Measurements from ENCODE around the gene MAPK12. TPM values are rescaled to one million over a fixed set of nuclear protein-coding genes. Genes with fewer than 3 reads are reported as not detected.

MAPK12 gene
- total and polyA plus RNA-seq, 4 donors = 13.2 to 57.6 (median 25.4) TPM

- no peaks in the 10 kb centered on the region for H3K4me1 ChIP-seq (ENCODE audit: control insufficient read depth, insufficient read depth, low read length)
- 95% methylated on average over 18 of the region's 18 CpGs for WGBS (ENCODE audit: insufficient coverage)
- H3K9me3 ChIP-seq (ENCODE audit: control insufficient read depth, insufficient read depth, low read length) = no peaks in the 10 kb centered on the region
- H3K27ac ChIP-seq (ENCODE audit: low read depth, low read length) = no peak overlapping the region
- H3K36me3 ChIP-seq (ENCODE audit: control insufficient read depth, insufficient read depth, low read length) = peaks cover 88% of the 10 kb centered on the region
- H3K4me3 ChIP-seq (ENCODE audit: low read depth, low read length) = no peak overlapping the region
- H3K27me3 ChIP-seq (ENCODE audit: control insufficient read depth, insufficient read depth, low read length) = no peaks in the 10 kb centered on the region
- DNase-seq (ENCODE audit: low read depth in 4 of 6, low spot score in 6 of 6) = no peak
These were observed 28.3 kb downstream of the MAPK12 start for GRCh38 chr22:50233223-50233622.

GRCh38 chr22:50232481-50233151 is 28.9 kb downstream of the MAPK12 start:
- DNase-seq (ENCODE audit: low read depth in 4 of 6, low spot score in 6 of 6) = no peak
- Histone ChIP-seq H3K9me3 (ENCODE audit: control insufficient read depth, insufficient read depth, low read length) (no peaks in the 10 kb centered on the region), H3K27ac (ENCODE audit: low read depth, low read length) (no peak overlapping the region), H3K36me3 (ENCODE audit: control insufficient read depth, insufficient read depth, low read length) (peaks cover 88% of the 10 kb centered on the region), H3K27me3 (ENCODE audit: control insufficient read depth, insufficient read depth, low read length) (no peaks in the 10 kb centered on the region), H3K4me3 (ENCODE audit: low read depth, low read length) (no peak overlapping the region), H3K4me1 (ENCODE audit: control insufficient read depth, insufficient read depth, low read length) (no peaks in the 10 kb centered on the region)
- 80% methylated on average over 8 of the region's 20 CpGs for WGBS (ENCODE audit: insufficient coverage)

GRCh38 chr22:50229370-50229769 is 32.1 kb downstream of the MAPK12 start:
- WGBS (ENCODE audit: insufficient coverage) = 97% methylated on average over 14 of the region's 16 CpGs
- Histone ChIP-seq H3K27me3 (ENCODE audit: control insufficient read depth, insufficient read depth, low read length) (no peaks in the 10 kb centered on the region), H3K27ac (ENCODE audit: low read depth, low read length) (no peak overlapping the region), H3K9me3 (ENCODE audit: control insufficient read depth, insufficient read depth, low read length) (no peaks in the 10 kb centered on the region), H3K4me1 (ENCODE audit: control insufficient read depth, insufficient read depth, low read length) (no peaks in the 10 kb centered on the region), H3K36me3 (ENCODE audit: control insufficient read depth, insufficient read depth, low read length) (peaks cover 95% of the 10 kb centered on the region), H3K4me3 (ENCODE audit: low read depth, low read length) (no peak overlapping the region)
- no peak for DNase-seq (ENCODE audit: low read depth in 4 of 6, low spot score in 6 of 6)

GRCh38 chr22:50228366-50228765 is 33.1 kb downstream of the MAPK12 start:
- no peaks in the 10 kb centered on the region for H3K4me1 ChIP-seq (ENCODE audit: control insufficient read depth, insufficient read depth, low read length)
- no peak overlapping the region for H3K4me3 ChIP-seq (ENCODE audit: low read depth, low read length)
- 95% methylated on average over 9 of the region's 9 CpGs for WGBS (ENCODE audit: insufficient coverage)
- no peaks in the 10 kb centered on the region for H3K27me3 ChIP-seq (ENCODE audit: control insufficient read depth, insufficient read depth, low read length)
- no peak for DNase-seq (ENCODE audit: low read depth in 4 of 6, low spot score in 6 of 6)
- no peaks in the 10 kb centered on the region for H3K9me3 ChIP-seq (ENCODE audit: control insufficient read depth, insufficient read depth, low read length)
- H3K27ac ChIP-seq (ENCODE audit: low read depth, low read length) = no peak overlapping the region
- peaks cover 94% of the 10 kb centered on the region for H3K36me3 ChIP-seq (ENCODE audit: control insufficient read depth, insufficient read depth, low read length)

GRCh38 chr22:50227579-50228215 is 33.8 kb downstream of the MAPK12 start:
- WGBS (ENCODE audit: insufficient coverage) = 90% methylated on average over 25 of the region's 25 CpGs
- no peaks in the 10 kb centered on the region for H3K27me3 ChIP-seq (ENCODE audit: control insufficient read depth, insufficient read depth, low read length)
- H3K4me1 ChIP-seq (ENCODE audit: control insufficient read depth, insufficient read depth, low read length) = no peaks in the 10 kb centered on the region
- H3K27ac ChIP-seq (ENCODE audit: low read depth, low read length) = no peak overlapping the region
- no peak overlapping the region for H3K4me3 ChIP-seq (ENCODE audit: low read depth, low read length)
- DNase-seq (ENCODE audit: low read depth in 4 of 6, low spot score in 6 of 6) = no peak
- H3K9me3 ChIP-seq (ENCODE audit: control insufficient read depth, insufficient read depth, low read length) = no peaks in the 10 kb centered on the region
- H3K36me3 ChIP-seq (ENCODE audit: control insufficient read depth, insufficient read depth, low read length) = peaks cover 94% of the 10 kb centered on the region

- H3K4me3 ChIP-seq (ENCODE audit: low read depth, low read length) = no peak overlapping the region
- no peaks in the 10 kb centered on the region for H3K9me3 ChIP-seq (ENCODE audit: control insufficient read depth, insufficient read depth, low read length)
- H3K4me1 ChIP-seq (ENCODE audit: control insufficient read depth, insufficient read depth, low read length) = no peaks in the 10 kb centered on the region
- no peak overlapping the region for H3K27ac ChIP-seq (ENCODE audit: low read depth, low read length)
- no peaks in the 10 kb centered on the region for H3K27me3 ChIP-seq (ENCODE audit: control insufficient read depth, insufficient read depth, low read length)
- no peak for DNase-seq (ENCODE audit: low read depth in 4 of 6, low spot score in 6 of 6)
- 93% methylated on average over 18 of the region's 18 CpGs for WGBS (ENCODE audit: insufficient coverage)
- peaks cover 94% of the 10 kb centered on the region for H3K36me3 ChIP-seq (ENCODE audit: control insufficient read depth, insufficient read depth, low read length)
These were observed 34.7 kb downstream of the MAPK12 start for GRCh38 chr22:50226875-50227165.

- no peak for DNase-seq (ENCODE audit: low read depth in 4 of 6, low spot score in 6 of 6)
- 92% methylated on average over 27 of the region's 31 CpGs for WGBS (ENCODE audit: insufficient coverage)
- no peaks in the 10 kb centered on the region for H3K4me1 ChIP-seq (ENCODE audit: control insufficient read depth, insufficient read depth, low read length)
These were observed 35.2 kb downstream of the MAPK12 start for GRCh38 chr22:50226063-50226874.

GRCh38 chr22:50225200-50225969 is 36.1 kb downstream of the MAPK12 start:
- no peak for DNase-seq (ENCODE audit: low read depth in 4 of 6, low spot score in 6 of 6)
- Histone ChIP-seq H3K27me3 (ENCODE audit: control insufficient read depth, insufficient read depth, low read length) (no peaks in the 10 kb centered on the region), H3K27ac (ENCODE audit: low read depth, low read length) (no peak overlapping the region), H3K36me3 (ENCODE audit: control insufficient read depth, insufficient read depth, low read length) (peaks cover 98% of the 10 kb centered on the region), H3K4me1 (ENCODE audit: control insufficient read depth, insufficient read depth, low read length) (no peaks in the 10 kb centered on the region), H3K4me3 (ENCODE audit: low read depth, low read length) (no peak overlapping the region), H3K9me3 (ENCODE audit: control insufficient read depth, insufficient read depth, low read length) (no peaks in the 10 kb centered on the region)
- 81% methylated on average over 23 of the region's 24 CpGs for WGBS (ENCODE audit: insufficient coverage)

More at GRCh38 chr22:50226063-50226874, 35.2 kb downstream of the MAPK12 start:
- H3K27me3 ChIP-seq (ENCODE audit: control insufficient read depth, insufficient read depth, low read length) = no peaks in the 10 kb centered on the region
- H3K36me3 ChIP-seq (ENCODE audit: control insufficient read depth, insufficient read depth, low read length) = peaks cover 97% of the 10 kb centered on the region
- no peaks in the 10 kb centered on the region for H3K9me3 ChIP-seq (ENCODE audit: control insufficient read depth, insufficient read depth, low read length)
- H3K27ac ChIP-seq (ENCODE audit: low read depth, low read length) = no peak overlapping the region
- H3K4me3 ChIP-seq (ENCODE audit: low read depth, low read length) = no peak overlapping the region

GRCh38 chr22:50224071-50224470 is 37.4 kb downstream of the MAPK12 start:
- no peak for DNase-seq (ENCODE audit: low read depth in 4 of 6, low spot score in 6 of 6)
- 88% methylated on average over 16 of the region's 16 CpGs for WGBS (ENCODE audit: insufficient coverage)
- Histone ChIP-seq H3K36me3 (ENCODE audit: control insufficient read depth, insufficient read depth, low read length) (peaks cover 99% of the 10 kb centered on the region), H3K27me3 (ENCODE audit: control insufficient read depth, insufficient read depth, low read length) (no peaks in the 10 kb centered on the region), H3K27ac (ENCODE audit: low read depth, low read length) (no peak overlapping the region), H3K9me3 (ENCODE audit: control insufficient read depth, insufficient read depth, low read length) (no peaks in the 10 kb centered on the region), H3K4me3 (ENCODE audit: low read depth, low read length) (no peak overlapping the region), H3K4me1 (ENCODE audit: control insufficient read depth, insufficient read depth, low read length) (peaks cover 11% of the 10 kb centered on the region)
